Astrocyte (in vitro differentiated cells and primary cell): Measurements from ENCODE around the gene RAB39A. TPM values are rescaled to one million over a fixed set of nuclear protein-coding genes. Genes with fewer than 3 reads are reported as not detected.

Experiments
- DNase-seq: peaks from one replicate; pipeline ENCODE4 v3.0.0-alpha.2; 2010; ENCODE audit warnings: low read depth
- FAIRE-seq: peaks from 2 replicates; lab custom pipeline; 2011; peaks lifted over from hg19 to GRCh38; lab: Jason Lieb, UNC
- H2AFZ ChIP-seq: 2 replicates; pipeline ENCODE4 v1.6.0; 2012; ENCODE audit warnings: low read depth, low read length, inconsistent platforms
- H3K27ac ChIP-seq: 2 replicates; pipeline ENCODE4 v1.5.1; 2011; ENCODE audit warnings: low read depth, low read length, inconsistent platforms
- H3K27me3 ChIP-seq: 2 replicates; pipeline ENCODE4 v1.6.0; 2011; ENCODE audit warnings: low read length, inconsistent platforms; ENCODE audit not compliant: insufficient read depth
- H3K36me3 ChIP-seq: 2 replicates; pipeline ENCODE4 v1.5.1; 2011; ENCODE audit warnings: low read length, inconsistent platforms; ENCODE audit not compliant: insufficient read depth
- H3K4me1 ChIP-seq: 2 replicates; pipeline ENCODE4 v1.5.1; 2011; ENCODE audit warnings: low read length, inconsistent platforms; ENCODE audit not compliant: insufficient read depth
- H3K4me2 ChIP-seq: 2 replicates; pipeline ENCODE4 v1.6.0; 2012; ENCODE audit warnings: low read length, inconsistent platforms
- H3K4me3 ChIP-seq: 2 replicates; pipeline ENCODE4 v1.5.1; 2011; ENCODE audit warnings: low read depth, mild to moderate bottlenecking, low read length, inconsistent platforms; ENCODE audit not compliant: insufficient read depth
- H3K79me2 ChIP-seq: 2 replicates; pipeline ENCODE4 v1.6.0; 2012; ENCODE audit warnings: mild to moderate bottlenecking, low read length, inconsistent platforms; ENCODE audit not compliant: insufficient read depth
- H3K9ac ChIP-seq: 2 replicates; pipeline ENCODE4 v1.6.0; 2012; ENCODE audit warnings: mild to moderate bottlenecking, low read length, inconsistent platforms
- H3K9me3 ChIP-seq: 2 replicates; pipeline ENCODE4 v1.5.1; 2012; ENCODE audit warnings: low read depth, mild to moderate bottlenecking, low read length, inconsistent platforms; ENCODE audit not compliant: insufficient read depth
- H4K20me1 ChIP-seq: 2 replicates; pipeline ENCODE4 v1.6.0; 2012; ENCODE audit warnings: low read length, inconsistent platforms; ENCODE audit not compliant: insufficient read depth
- H3K27ac Mint-ChIP-seq: one replicate; pipeline ENCODE4 v1.8.0; 2021; ENCODE audit warnings: mild to moderate bottlenecking, mixed read lengths; ENCODE audit not compliant: unreplicated experiment
- H3K27me3 Mint-ChIP-seq: one replicate; pipeline ENCODE4 v1.8.0; 2021; ENCODE audit warnings: low read depth, mixed read lengths; ENCODE audit not compliant: unreplicated experiment
- H3K36me3 Mint-ChIP-seq: one replicate; pipeline ENCODE4 v1.8.0; 2021; ENCODE audit warnings: low read depth, mixed read lengths; ENCODE audit not compliant: unreplicated experiment
- H3K4me1 Mint-ChIP-seq: one replicate; pipeline ENCODE4 v1.8.0; 2021; ENCODE audit warnings: low read depth, mixed read lengths; ENCODE audit not compliant: unreplicated experiment
- H3K4me3 Mint-ChIP-seq: one replicate; pipeline ENCODE4 v1.8.0; 2021; ENCODE audit warnings: mild to moderate bottlenecking, moderate library complexity, mixed read lengths; ENCODE audit not compliant: unreplicated experiment
- H3K9me3 Mint-ChIP-seq: one replicate; pipeline ENCODE4 v1.8.0; 2021; ENCODE audit warnings: mild to moderate bottlenecking, mixed read lengths; ENCODE audit not compliant: unreplicated experiment
- EZH2 ChIP-seq: IDR thresholded peaks from 2 replicates; pipeline ENCODE4 v1.6.1; 2012; ENCODE audit warnings: mild to moderate bottlenecking, low read length, inconsistent platforms; ENCODE audit not compliant: insufficient read depth
- total RNA-seq: library from RNA; stranded (reverse); gene quantifications from 2 replicates; pipeline ENCODE4 v1.2.1, GENCODE V29; 2021
- TF ChIP-seq, protein P1 (sequence below): IDR thresholded peaks from 2 replicates; pipeline ENCODE4 v1.5.1; 2011; ENCODE audit warnings: low read depth, mild to moderate bottlenecking, inconsistent platforms, low read length, moderate library complexity; ENCODE audit not compliant: insufficient read depth

The RAB39A gene
- total RNA-seq, 1 donor from 2014 or later, result 1.5 TPM

DNA sequence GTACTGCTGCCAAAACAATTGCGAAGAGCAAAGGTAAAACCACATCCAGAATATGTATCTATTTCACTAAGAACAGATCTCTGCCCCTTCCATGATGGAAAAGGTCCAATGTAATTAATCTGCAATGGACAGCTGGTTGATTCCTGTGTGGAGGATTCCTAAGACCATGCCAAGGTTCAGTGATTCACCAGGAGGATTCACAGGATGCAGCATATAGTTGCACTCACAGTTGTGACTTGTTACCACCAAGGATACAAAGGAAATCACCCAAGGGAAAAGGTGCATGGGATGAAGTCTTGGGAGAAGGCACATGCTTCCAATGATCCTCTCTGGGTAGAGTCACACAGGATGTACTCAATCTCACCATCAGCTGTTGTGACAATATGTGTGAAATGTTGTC is 45.4 kb downstream of the RAB39A start:
- TF ChIP-seq EZH2, result no peak
- TF ChIP-seq, protein P1, sequence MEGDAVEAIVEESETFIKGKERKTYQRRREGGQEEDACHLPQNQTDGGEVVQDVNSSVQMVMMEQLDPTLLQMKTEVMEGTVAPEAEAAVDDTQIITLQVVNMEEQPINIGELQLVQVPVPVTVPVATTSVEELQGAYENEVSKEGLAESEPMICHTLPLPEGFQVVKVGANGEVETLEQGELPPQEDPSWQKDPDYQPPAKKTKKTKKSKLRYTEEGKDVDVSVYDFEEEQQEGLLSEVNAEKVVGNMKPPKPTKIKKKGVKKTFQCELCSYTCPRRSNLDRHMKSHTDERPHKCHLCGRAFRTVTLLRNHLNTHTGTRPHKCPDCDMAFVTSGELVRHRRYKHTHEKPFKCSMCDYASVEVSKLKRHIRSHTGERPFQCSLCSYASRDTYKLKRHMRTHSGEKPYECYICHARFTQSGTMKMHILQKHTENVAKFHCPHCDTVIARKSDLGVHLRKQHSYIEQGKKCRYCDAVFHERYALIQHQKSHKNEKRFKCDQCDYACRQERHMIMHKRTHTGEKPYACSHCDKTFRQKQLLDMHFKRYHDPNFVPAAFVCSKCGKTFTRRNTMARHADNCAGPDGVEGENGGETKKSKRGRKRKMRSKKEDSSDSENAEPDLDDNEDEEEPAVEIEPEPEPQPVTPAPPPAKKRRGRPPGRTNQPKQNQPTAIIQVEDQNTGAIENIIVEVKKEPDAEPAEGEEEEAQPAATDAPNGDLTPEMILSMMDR, result no peak
- Histone ChIP-seq H3K9me3 (no peaks in the 10 kb centered on the region), H3K4me1 (no peaks in the 10 kb centered on the region), H3K27ac (no peak overlapping the region), H3K9ac (no peak overlapping the region), H3K4me3 (no peak overlapping the region), H4K20me1 (no peaks in the 10 kb centered on the region), H2AFZ (no peak overlapping the region), H3K36me3 (no peaks in the 10 kb centered on the region), H3K27me3 (no peaks in the 10 kb centered on the region), H3K79me2 (no peaks in the 10 kb centered on the region), H3K4me2 (no peak overlapping the region)
- no peak for DNase-seq
- Mint-ChIP-seq H3K4me3 (no peak overlapping the region), H3K27ac (no peak overlapping the region), H3K27me3 (peaks cover 8% of the 10 kb centered on the region), H3K36me3 (no peaks in the 10 kb centered on the region), H3K9me3 (peaks cover 2% of the 10 kb centered on the region), H3K4me1 (no peaks in the 10 kb centered on the region)
- no peak for FAIRE-seq

- DNase-seq, result no peak
- TF ChIP-seq, protein P1, result no peak
- no peak for TF ChIP-seq EZH2
- Histone ChIP-seq H3K36me3 (no peaks in the 10 kb centered on the region), H3K79me2 (no peaks in the 10 kb centered on the region), H3K9me3 (no peaks in the 10 kb centered on the region), H4K20me1 (no peaks in the 10 kb centered on the region), H3K4me3 (no peak overlapping the region), H3K27me3 (no peaks in the 10 kb centered on the region), H3K4me2 (no peak overlapping the region), H3K9ac (no peak overlapping the region), H3K4me1 (no peaks in the 10 kb centered on the region), H3K27ac (no peak overlapping the region), H2AFZ (no peak overlapping the region)
- H3K9me3 Mint-ChIP-seq, result peaks cover 2% of the 10 kb centered on the region
- FAIRE-seq, result no peak
- H3K4me1 Mint-ChIP-seq, result no peaks in the 10 kb centered on the region
- no peak overlapping the region for H3K4me3 Mint-ChIP-seq
- no peak overlapping the region for H3K27ac Mint-ChIP-seq
- peaks cover 4% of the 10 kb centered on the region for H3K27me3 Mint-ChIP-seq
- no peaks in the 10 kb centered on the region for H3K36me3 Mint-ChIP-seq
Observed at GRCh38 chr11:107988397-107989158, 60.3 kb downstream of the RAB39A start.

DNA sequence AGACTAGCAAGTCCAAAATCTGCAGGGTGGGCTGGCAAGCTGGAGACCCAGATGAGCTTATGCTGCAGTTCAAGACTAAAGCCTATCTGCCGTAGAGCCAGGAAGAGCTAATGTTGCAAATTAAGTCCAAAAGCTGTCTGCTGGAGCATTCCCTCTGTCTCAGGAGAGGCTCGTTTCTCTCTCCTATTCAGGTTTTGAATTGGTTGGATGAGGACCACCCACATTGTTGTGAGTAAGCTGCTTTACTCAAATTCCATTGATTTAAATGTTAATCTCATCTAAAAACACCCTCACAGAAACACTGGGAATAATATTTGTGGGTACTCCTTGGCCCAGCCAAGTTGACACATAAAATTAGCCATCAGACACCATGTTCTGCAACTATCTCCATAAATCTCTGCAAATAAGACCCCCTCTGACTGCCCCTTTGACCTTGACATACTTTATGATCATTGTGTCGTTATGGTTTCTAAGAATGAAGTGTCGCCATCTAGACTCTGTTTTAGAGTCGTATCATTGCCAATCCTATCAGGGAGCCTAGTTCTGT is 63.7 kb downstream of the RAB39A start:
- no peaks in the 10 kb centered on the region for H3K27me3 ChIP-seq
- no peak overlapping the region for H3K4me3 ChIP-seq
- H3K36me3 ChIP-seq, result no peaks in the 10 kb centered on the region
- DNase-seq (no peak), FAIRE-seq (no peak)
- no peaks in the 10 kb centered on the region for H3K79me2 ChIP-seq
- H3K4me1 Mint-ChIP-seq, result no peaks in the 10 kb centered on the region
- H3K9me3 ChIP-seq, result no peaks in the 10 kb centered on the region
- H3K4me1 ChIP-seq, result no peaks in the 10 kb centered on the region
- no peaks in the 10 kb centered on the region for H3K27me3 Mint-ChIP-seq
- no peak overlapping the region for H3K27ac Mint-ChIP-seq
- H2AFZ ChIP-seq, result no peak overlapping the region
- no peaks in the 10 kb centered on the region for H4K20me1 ChIP-seq
- TF ChIP-seq, protein P1, result no peak
- no peak for TF ChIP-seq EZH2
- no peaks in the 10 kb centered on the region for H3K36me3 Mint-ChIP-seq
- H3K9ac ChIP-seq, result no peak overlapping the region
- no peaks in the 10 kb centered on the region for H3K9me3 Mint-ChIP-seq
- H3K4me2 ChIP-seq, result no peak overlapping the region
- H3K4me3 Mint-ChIP-seq, result no peak overlapping the region
- H3K27ac ChIP-seq, result no peak overlapping the region
